NCI-H82 treated with DMSO at 0.1 percent for 48 hours (cell line): ENCODE results near the gene R3HDM1.
"Not testable (repeated sequence)": the region's sequence is repeated elsewhere in the genome, so short reads cannot be mapped to it uniquely, and the experiment has no call there.

Source experiments
- DNase-seq: peaks from one replicate; lab custom pipeline; 2025; ENCODE audit not compliant: unreplicated experiment; lab: John Stamatoyannopoulos, UW

R3HDM1 gene

DNA sequence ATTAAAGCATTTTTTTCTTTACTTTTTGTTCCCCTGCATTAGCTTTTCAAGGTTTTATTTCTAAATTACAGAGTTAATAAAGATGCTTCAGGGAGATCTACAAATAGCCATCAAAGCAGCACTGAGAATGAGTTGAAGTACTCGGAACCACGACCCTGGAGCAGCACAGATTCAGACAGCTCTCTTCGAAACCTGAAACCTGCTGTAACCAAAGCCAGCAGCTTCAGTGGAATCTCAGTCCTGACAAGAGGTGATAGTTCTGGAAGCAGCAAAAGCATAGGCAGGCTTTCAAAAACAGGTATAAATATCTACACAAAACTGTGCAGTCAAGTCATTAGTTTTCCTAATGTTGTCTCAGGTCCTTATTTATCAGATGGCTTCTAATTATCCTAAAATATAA is 107.5 kb downstream of the R3HDM1 start:
- no peak for DNase-seq

DNA sequence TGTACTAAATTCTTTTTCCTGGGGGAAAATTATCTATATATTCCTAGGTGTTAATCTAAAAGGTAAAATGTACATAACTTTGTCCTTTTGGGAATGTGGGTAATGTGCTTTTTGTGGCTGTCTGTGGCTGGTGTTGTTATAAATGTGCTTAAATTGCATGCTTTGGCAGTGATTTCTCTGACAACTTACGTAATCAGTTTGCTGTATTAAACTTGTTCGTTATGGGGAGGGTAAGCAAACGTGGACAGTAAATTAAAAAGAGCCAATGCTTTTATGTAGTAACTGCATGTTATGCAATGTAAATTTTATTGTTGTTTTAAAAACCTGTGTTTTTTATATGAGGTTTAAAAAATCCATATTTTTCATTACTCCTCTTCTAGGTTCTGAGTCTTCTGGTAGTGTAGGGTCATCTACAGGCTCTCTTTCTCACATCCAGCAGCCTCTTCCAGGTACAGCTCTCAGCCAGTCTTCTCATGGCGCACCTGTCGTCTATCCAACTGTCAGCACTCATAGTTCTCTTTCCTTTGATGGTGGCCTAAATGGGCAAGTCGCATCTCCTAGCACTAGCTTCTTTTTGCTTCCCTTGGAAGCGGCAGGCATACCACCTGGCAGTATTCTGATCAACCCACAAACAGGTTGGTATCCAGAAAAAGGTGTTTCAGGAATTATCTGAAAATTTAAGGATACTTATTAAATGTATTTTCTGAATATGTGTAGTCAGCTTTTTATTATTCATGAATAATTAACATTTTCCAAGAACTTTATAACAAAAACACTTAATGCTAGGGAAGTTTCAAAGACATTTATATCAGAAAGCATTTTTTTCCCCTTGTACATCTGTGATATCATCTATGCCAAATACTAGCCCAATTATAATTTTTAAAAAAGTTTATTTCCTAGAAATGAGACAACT is 110.1 kb downstream of the R3HDM1 start:
- no peak for DNase-seq

DNA sequence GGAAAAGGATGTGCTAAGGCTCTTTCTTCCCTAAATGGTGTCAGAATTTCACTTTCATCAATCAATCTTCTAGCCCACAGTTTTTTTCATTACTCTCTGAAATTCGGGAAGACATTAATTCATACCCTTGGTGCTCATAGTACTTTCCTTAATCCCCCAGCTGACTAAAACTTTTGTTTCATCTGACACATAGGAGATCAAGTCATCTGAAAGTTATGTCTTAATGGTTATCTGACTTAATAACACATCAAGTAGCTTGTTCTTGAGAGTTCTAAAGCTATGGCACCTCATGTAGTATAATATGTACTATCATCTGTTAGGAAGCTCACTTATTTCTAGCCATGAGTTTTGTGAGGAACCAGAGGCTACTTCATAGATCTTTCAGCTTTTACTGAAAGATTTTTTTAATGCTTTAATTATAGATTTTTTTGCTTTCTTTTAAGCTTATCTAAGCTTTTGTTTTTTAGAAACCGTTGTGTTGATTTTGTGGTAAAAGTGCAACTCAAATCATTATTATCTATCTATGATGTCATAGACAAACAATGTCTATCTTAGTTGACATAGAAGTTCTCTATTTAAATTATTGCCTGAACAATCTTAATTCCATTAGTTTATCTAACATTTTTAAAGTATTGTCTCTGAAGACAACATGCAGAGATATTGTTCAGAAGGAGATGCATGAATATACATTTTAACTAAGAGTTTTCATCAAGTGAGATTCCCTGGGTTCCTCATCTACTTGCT is 116.7 kb downstream of the R3HDM1 start:
- no peak for DNase-seq

DNA sequence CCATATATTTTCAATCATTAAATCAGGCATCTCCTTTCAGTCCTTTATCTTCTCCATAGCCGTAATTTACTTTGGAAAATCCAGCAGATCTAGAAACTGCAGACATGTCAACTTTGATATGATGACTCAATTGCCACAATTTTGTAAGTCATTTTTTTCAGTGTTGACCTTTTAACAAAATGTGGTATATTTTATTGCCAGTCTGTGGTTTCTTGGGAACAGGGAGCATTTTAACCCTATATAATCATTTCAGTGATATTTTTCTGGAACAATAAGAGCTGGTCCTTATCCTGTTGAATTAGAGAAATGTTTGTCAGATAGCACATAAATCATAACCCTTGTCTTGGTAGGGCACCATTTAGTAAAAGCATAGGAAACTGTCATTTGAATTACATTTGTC is 119.4 kb downstream of the R3HDM1 start:
- no peak for DNase-seq

DNA sequence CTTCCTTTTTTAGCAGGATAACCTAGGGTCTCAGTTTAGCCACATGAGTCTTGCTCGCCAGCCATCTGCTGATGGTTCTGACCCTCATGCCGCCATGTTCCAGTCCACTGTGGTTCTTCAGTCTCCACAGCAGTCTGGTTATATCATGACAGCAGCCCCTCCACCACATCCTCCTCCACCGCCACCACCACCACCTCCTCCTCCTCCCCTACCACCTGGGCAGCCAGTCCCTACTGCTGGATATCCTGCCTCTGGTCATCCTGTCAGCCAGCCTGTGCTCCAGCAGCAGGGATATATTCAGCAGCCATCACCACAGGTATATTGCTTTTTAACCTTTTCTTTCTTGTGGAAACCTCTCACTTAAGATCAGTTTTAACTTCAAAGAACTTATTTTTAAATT is 120.4 kb downstream of the R3HDM1 start:
- DNase-seq, result no peak

DNA sequence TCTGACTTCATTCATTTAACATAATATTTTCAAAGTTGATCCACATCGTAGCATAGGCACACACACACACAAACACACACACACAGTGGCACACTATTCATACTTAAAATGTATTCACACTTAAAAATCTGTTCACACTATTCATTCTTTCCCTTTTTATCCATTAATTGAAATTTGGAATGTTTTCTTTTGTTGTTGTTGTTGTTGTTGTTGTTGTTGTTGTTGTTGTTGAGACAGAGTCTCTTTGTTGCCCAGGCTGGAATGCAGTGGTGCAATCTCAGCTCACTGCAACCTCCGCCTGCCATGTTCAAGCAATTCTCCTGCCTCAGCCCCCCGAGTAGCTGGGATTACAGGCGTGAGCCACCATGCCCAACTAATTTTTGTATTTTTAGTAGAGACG is 123.0 kb downstream of the R3HDM1 start:
- not testable (repeated sequence) for DNase-seq

DNA sequence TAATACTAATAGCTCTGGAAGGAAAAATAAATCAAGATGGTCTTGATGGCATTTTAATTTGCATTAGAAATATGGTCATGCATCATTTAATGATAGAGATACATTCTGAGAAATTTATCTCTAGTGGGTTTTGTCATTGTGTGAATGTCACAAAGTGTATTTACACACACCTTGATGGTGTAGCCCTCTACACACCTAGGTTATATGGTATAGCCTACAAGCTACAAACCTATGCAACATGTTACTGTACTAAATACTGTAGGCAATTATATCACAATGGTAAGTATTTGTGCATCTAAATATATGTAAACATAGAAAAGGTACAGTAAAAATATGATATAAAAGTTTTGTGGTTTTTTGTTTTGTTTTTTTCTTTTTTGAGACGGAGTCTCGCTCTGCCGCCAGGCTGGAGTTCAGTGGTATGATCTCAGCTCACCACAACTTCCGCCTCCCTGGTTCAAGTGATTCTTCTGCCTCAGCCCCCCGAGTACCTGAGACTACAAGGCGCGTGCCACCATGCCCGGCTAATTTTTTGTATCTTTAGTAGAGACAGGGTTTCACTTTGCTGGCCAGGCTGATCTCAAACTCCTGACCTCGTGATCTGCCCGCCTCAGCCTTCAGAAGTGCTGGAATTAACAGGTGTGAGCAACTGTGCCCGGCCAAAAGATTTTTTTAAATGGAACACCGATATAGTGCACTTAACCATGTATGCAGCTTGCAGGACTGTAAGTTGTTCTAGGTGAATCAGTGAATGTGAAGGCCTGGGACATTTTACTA is 126.7 kb downstream of the R3HDM1 start:
- no peak for DNase-seq

DNA sequence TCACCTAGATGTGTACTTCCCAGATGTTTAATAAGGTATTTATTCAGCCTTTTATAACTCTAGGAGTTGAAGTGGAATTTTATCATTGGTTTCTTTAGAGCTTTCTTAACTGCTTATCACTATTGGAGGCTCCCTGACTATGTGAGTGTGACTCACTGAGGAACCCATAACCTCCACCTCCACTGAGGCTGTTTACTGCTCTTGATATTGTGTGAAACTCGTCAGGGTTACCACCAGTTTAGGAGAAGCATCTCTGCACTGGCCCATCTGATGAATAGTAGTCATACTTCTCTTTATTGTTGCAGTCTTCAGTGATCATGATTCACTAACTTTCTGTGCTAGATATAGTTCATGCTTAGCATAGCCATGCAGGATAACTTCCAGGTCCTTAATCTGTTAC is 130.8 kb downstream of the R3HDM1 start:
- DNase-seq, result no peak

DNA sequence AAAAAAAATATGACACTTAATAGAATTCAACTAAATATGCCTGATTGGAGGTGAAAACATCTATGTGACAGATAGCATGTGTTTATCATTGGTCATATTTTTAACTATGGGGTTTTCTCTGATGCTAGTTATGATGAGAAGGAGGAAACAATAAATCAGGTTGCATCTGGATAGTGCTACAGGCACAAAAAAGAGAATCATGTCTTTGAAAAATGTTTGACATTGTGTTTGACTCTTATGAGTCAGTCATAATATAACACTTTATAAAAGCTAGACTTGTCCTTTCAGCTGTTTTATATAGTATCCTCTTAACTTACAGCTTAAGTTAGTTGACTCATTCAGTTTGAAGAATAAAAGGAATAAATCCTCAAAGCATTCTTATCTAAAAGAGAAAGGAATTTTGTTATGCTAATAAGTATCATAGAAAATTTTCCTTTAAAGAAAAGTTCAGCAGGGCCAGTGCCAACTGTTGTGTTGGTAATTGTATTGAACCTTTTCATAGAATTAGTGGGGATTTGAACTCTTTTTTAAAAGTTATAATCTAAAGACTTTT is 131.9 kb downstream of the R3HDM1 start:
- DNase-seq, result no peak

DNA sequence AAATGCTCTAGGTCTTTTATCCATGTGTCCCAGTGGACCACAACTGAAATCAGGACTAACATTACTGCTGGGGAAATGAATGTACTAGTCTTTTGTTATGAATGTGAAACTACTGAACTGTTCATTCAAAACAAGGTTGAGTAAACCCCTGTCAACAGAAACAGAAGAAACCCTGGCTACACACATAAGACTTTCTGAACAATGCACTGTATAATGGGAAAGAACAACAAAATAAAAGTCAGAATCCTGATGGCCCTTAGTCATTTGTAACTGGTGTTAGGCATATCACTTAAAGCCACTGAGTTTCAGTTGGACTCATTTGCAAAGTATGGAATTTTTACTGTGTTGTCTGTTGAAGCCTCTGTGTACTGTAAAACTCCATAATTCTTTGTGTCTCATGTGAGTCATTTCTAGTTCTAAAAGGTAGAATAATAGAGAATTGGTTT is 133.4 kb downstream of the R3HDM1 start:
- no peak for DNase-seq

DNA sequence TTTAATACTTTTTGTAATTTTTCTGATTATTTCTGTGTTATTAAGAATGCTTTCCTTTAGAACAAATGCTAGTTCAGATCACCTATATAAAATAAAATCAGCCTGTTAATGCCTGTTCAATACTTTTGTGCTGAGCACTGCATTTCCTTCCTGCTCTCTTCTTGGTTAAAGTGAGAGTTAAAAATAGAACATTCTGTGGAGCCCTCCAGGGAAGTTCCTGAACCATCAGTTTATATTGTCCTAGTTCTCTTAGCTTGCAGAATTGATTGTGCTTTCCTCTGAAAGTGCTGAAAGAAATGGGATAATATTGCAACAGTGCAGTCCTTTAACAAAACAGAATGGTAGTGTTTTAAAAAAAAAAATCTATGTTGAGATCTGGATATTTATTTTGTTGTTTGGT is 135.8 kb downstream of the R3HDM1 start:
- no peak for DNase-seq

DNA sequence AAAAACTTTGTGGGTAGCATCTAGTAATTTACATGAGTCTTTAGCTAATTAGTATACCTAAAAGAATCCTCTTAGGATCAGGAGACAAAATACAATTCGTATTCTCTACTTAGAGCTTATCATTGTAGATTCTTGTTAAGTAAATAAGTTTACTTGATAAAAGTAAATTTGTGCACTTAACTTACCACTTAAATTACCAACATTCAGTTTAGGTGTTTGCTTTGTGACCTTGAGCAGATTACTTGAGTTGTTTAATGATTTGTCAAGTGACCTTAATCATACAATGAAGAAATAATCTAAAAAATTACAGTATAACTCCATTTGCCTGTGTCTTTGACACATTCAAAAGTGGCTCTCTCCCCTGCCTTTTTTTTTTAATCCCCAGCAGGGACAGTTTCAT is 143.2 kb downstream of the R3HDM1 start:
- no peak for DNase-seq

DNA sequence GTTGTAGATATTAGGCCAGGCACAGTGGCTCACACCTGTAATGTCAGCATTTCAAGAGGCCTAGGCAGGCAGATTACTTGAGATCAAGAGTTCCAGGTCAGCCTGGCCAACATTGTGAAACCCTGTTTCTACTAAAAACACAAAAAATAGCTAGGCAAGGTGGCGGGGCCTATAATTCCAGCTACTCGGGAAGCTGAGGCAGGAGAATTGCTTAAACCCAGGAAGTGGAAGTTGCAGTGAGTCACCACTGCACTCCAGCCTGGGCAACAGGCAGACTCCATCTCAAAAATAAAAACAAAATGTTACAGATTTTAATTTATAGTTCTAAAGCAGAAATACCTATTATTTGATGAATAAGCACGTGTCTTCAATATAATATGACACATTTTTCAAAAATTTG is 144.7 kb downstream of the R3HDM1 start:
- DNase-seq, result no peak

DNA sequence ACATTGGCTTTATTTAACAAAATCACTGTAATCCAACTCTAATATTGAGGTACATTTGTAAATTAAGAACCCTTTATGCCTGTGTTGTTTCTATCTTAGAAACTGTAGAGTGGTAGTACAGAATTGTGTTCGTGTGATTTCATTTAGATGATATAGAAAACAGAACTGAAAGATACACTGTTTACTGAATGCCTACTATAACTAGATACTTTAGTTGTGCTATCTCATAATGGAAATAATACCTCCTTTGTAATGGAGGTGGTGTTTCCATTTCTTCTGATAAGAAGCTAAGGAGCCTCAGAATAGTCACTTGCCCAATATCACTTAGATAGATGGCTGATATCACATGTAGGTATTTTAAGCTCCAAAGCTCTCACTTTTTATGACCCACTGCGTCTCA is 147.8 kb downstream of the R3HDM1 start:
- no peak for DNase-seq

DNA sequence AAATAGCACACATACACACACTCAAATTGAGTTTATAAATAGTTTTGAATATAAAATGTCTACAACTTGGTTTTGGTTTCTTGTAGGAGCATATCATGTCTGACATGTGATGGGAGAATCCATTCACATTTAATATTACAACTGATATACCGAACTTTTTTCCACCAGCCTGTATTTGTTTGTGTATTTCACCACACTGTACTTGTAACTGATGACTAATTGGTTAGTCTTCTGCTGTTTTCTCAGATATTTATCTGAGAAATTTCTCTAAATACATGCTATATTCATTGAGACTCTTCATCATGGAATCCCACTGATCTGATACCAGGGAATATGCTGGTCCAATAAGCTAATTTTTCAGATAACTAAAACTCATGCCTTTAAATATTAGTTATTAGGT is 154.1 kb downstream of the R3HDM1 start:
- no peak for DNase-seq

DNA sequence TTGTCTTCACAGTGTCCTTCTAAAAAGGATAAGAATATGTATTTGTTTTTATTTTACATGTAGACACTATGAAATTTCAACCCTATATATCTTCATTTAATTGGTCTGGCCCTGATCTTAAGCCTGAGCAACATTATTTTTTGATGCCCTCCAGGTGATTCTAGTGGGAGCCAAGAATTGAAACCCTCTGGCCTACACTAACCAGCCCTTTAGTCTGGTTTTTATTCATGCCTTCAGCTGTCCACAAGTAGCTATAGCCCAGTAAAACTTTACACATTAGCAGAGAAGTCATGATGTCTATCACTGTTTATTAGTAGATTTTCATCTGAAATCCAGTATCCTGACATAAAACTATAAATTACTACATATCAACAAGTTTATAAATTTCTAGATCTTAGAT is 157.7 kb downstream of the R3HDM1 start:
- no peak for DNase-seq

DNA sequence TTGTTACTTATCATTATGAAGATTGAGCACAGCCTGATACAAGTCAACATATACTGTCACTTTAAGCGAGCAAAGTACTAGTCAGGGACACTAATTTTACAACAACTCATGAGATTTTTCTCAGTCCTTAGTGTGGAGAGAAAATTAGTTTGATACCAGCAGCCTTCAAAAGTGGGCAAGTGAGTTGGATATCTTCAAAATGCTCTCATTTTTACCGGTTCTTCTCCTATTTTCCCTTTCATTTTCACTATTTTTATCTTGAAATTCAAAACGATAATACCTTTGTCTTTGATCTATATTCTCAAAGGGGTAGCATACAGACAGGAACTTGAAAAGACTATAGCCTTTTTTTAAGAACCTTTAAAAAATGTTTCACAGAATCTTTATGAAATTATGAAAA is 158.4 kb downstream of the R3HDM1 start:
- no peak for DNase-seq

DNA sequence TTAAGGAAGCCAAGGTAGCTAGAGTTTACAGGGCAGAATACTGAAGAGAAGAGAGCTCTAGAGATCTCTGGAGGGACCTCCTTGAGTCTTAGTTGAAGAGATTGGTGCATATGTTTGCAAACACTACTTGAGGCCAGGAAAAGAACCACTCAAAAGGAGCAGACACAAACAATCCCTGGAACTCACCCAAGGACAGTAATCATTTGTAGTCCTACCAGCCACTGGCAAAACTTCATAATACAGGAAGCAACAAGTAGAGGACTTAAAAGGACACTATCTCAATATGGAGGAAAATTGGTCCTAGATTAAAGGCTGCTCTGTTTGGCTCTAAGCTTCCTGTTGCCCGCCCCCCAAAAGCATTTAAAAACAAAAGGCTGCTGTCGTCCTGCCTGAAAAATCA is 163.4 kb downstream of the R3HDM1 start:
- DNase-seq, result no peak

DNA sequence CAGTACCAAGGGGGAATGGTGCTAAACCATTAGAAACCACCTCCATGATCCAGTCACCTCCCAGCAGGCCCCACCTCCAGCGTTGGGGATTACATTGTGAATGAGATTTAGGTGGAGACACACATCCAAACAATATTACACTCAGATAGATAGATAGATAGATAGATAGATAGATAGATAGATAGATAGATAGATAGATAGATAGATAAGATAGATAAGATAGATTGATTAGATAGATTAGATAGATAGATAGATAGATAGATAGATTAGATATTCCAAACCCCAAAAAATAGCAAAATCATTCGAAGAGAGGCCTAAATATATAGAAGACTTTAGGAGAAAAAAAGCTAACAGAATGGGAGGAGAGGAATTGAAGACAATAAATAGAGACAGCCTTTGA is 167.6 kb downstream of the R3HDM1 start:
- no peak for DNase-seq

DNA sequence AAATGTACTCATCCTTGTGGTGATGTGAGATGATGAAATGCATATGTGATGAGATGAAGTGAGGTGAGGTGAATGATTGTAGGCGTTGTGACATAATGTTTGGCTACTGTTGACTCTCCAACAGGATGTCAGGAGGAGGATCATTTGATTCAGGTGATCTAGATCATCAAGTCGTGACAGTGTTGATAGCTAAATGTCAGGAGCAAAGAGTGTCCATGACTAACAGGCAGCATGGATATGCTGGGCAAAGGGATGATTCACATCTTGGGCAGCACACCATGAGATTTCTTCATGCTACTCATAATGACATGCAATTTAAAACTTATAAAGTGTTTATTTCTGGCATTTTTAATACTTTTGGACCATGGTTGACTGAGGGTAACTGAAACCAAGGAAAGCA is 170.2 kb downstream of the R3HDM1 start:
- DNase-seq, result no peak

DNA sequence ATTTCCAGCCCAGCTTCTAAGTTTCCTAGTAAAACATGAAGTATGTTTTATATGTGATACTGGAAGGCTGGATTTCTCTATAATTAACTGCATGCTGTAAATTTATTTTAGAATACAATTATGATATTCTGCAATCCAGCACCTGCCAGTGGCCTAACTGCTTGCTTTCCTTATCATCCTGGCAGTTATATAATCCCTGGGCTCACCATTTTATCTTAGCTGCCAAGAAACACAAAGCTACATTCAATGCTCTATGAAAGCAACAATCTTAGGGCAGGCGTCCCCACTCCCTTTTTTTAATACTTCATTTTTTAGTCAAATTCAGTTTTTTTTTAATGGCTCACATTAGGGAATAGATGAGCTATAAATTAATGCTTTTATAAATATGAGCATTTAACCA is 172.0 kb downstream of the R3HDM1 start:
- no peak for DNase-seq
